Effector CD4-positive, alpha-beta T cell (primary cell): ENCODE results near the gene REPS2.
A peak's percentile ranks its signal among the peaks of the same experiment; 100 is the strongest.

Experiments used
- DNase-seq: peaks from one replicate; pipeline ENCODE4 v3.0.0-alpha.2; 2020

REPS2 gene

DNA sequence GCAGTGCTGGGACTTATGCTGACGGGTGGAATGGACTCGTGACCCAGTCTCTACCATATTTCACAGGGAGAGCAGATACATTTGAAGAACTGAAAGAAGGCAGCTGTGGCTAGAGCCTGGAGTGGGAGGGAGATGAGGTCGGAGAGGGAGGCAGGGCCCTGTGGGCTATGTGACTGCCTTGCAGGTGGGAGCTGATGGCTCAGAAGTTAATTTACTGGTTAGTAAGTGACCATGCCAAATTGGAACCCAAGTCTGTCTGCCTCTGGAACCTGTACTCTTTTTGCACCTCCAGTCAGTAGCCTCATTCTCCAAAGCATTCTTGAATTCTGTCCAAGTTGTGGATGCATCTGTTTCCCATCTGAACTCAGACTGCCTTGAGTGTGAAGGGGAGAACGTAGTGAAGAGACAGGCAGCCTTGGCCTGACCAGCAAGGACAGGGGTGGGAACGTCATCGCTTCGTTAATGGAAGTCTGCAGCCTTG is 92.3 kb downstream of the REPS2 start:
- DNase-seq: no peak

DNA sequence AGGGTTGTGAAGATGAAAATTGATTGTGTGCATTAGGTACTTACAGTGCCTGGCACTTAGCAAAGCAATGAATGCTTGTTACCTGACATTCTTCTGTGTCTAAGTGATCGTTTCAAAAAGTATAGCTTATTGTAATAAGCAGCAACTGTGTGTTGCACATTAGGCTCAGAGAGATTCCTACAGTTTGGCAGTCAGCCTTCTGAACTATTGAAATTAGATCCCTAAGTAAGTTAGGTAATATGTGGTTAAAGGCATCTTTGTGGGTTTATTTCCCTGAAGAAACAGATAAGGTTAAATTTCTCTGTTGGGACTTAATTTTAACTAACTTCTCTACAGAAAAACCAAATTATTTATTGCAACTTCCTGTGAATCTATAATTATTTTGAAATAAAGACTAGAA is 93.4 kb downstream of the REPS2 start:
- DNase-seq: no peak

DNA sequence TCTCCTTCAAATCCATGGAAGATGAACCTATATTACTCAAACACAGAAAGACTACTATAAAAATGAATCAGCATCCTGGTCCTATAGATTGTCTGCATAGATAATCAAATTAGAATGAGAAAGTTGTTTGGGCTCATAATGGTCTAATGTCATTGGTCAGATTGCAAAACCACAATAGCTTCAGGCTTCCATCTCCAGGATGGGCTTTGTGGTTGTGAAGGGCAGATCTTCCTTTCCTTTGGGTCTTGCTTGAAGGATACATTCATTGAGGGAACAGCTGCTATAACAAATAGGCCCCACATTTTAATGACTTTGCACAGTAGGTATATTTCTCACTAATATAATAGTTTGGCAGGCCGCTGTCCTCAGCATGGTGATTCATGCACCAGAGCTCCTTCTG is 94.3 kb downstream of the REPS2 start:
- no peak for DNase-seq

DNA sequence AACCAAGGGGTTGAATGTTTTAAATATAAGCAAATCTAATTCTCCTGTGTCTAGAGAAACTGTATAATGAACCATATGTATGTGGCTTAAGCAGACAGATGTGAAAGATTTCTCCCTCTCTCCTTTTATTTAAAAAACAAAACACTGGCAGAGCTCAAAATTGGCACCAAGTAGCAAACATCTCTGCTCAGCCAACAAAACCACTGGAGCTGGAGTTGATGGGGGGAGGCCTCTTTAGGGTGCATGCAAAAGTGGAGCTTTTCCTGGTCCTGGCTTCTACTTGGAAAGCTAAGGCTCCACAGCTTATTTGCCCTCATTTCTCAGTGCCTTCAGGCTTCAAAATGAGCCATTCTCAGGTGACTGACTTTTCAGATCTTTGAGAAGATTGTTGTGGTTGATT is 95.6 kb downstream of the REPS2 start:
- DNase-seq: no peak

- peak; percentile 13 for DNase-seq
These were observed 100.1 kb downstream of the REPS2 start for GRCh38 chrX:17046478-17047097.

DNA sequence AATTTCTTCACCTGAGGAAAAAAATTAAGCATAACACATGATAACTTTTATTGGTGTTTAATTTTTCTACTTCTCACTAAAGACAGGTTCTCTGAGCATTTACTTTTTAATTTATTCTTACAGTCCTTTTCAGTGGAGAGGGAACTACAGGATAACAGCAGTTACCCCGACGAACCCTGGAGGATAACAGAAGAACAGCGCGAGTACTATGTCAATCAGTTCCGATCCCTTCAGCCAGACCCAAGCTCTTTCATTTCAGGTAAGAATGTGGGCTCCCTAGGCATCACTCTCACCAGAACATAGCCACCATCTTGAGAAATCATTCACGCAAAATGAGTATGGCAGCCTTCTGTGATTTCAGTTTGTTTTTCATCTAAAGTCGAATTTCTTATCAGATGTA is 100.8 kb downstream of the REPS2 start:
- no peak for DNase-seq

- DNase-seq: no peak
These were observed 105.8 kb downstream of the REPS2 start for GRCh38 chrX:17052210-17052609.

DNA sequence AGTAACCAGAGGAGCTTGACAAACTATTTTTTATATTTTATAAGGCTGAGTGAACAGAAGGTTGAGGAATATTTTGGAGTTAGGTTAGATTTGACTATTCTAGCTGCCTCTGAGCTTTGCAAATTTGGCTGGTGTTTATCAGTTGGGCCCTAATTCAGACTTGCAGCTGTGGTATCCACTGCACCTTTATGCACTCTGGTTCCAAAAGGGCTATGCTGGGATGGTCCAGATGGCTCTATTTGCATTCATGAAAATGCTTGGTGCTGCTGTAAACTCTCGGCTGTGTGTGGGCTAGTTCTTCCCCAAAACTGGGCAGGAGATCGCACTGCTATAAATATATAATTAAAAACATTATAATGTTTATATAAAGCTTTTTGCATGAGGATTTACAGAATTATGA is 106.3 kb downstream of the REPS2 start:
- DNase-seq: no peak

DNA sequence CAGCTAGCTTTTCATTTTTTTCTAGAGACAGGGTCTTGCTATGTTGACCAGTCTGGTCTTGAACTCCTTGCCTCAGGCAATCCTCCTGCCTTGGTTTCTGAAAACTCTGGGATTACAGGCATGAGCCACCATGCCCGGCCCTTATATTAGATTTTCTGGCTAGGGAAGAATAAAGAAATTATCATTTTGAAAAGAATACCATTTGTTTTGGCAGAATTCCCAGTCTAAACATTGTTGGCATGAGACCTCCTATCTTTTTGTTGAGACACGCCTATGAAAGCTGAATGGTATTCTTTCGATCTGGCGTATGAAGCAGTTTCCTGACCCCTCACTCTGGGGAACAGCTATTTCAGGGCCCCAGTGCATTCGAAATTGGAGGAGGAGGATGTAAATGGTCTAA is 107.0 kb downstream of the REPS2 start:
- no peak for DNase-seq

GRCh38 chrX:17056868-17057608 is 110.6 kb downstream of the REPS2 start:
- DNase-seq: no peak

GRCh38 chrX:17062065-17062464 is 115.6 kb downstream of the REPS2 start:
- DNase-seq: no peak

DNA sequence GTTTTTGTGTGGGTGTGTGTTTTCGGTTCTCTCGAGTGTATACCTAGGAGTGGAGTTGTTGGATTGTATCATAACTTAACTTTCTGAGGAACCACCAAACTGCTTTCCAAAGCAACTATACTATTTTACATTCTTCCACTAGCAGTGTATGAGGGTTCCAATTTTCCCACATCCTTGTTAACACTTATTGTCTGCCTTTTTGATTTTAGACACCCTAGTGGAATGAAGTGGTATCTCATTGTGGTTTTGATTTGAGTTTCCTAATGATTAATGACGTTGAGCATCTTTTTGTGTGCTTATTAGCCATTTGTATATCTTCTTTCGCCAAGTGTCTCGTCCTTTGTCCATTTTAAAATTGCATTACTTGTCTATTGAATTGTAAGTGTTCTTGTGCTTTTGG is 118.6 kb downstream of the REPS2 start:
- no peak for DNase-seq

DNA sequence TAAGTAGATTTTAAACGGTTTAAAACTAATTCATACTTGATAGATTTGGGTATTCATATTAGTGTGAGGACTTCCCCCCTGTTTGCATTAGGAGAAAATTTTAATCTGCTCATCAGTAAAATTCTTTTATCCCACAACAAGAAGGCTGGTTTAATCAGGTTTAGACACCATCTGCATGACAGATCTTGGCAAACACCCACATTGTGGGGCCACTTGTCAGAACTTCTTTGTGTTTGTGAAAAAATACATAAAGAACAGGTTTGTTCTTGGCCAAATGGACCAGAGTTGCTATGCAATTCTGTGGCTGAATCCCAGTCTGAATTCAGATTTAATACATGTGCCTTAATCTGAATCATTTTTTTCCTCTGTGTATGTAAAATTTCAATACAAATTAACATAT is 121.1 kb downstream of the REPS2 start:
- no peak for DNase-seq

- no peak for DNase-seq
These were observed 125.8 kb downstream of the REPS2 start for GRCh38 chrX:17072301-17072700.

DNA sequence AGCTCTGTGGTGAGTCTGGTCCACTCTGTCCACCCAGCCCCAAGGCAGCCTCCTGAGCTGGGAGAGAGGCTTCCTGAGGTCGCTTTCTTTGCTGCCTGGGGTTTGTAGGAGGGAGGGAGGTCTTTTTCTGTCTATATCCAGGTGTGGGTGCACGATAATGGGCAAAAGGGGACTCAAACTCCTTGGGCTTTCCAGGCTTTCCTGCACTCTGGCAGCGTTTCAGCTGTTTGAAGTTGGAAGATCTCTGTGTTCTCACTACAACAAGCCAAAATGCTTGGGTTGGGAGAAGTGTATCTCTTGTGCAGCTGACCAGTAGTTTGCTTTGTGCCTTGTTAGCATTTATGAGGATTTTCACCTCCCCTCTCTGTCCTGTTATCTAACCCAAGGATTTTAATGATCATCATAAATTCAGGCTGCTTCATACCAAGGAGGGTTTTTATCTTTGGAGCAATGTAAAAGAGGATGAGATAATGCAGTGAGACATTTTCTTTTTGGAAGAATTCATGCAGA is 126.3 kb downstream of the REPS2 start:
- DNase-seq: no peak

DNA sequence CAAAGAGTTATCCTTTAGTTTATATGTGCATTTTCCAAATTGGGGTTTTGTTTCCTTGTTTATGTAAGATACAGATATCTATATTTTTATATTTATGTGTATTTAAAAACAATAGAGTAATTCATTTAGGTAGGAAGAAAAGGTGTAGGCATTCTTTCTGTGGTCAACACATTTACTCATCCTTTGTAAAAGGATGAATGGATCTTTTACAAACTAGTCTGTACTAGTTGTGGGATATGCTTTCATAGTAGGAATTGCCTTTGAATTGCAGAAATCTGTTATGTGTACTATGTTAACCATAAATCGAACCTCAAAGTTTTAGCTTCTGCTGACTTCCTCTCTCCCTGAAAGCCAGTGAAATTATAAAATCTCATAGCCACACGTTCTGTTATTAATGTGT is 128.5 kb downstream of the REPS2 start:
- no peak for DNase-seq

DNA sequence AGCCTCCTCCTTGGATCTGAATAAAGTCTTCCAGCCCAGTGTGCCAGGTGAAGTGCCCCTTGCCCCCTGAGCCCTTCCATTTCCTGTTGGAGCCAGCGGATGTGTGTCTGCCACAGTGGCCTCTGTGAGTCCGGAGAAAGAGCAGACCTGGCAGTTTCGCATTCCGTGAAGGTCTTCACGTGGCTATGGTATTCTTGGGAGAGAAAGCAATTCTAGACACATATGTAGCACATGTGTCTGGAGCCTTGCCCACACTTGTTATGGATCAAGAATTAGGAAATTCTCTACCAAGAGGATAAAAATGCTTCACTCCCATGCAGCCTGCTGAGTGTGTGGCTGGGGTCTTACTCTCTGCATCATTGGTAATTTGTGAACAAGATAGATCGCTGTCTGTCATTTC is 130.9 kb downstream of the REPS2 start:
- no peak for DNase-seq

- DNase-seq: no peak
These were observed 131.7 kb downstream of the REPS2 start for GRCh38 chrX:17078031-17078720.

DNA sequence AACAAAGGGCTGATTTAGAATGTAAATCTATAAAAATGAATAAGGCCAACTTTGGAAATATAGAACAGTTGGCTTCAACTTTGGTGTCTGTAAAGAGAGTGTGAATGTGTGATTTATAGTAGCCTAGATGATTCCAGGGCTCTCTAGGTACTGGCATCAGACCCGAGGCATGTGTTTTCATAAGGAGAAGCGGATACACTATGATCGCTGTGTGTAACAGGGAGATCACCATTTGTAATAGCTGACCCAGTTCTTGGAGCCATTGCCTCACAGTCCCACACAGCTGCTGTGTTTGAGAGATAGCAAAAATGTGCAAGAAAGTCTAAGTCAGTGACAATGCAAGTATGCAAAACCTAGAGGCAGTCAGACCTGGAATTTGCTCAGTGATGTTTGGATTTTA is 135.1 kb downstream of the REPS2 start:
- DNase-seq: no peak

DNA sequence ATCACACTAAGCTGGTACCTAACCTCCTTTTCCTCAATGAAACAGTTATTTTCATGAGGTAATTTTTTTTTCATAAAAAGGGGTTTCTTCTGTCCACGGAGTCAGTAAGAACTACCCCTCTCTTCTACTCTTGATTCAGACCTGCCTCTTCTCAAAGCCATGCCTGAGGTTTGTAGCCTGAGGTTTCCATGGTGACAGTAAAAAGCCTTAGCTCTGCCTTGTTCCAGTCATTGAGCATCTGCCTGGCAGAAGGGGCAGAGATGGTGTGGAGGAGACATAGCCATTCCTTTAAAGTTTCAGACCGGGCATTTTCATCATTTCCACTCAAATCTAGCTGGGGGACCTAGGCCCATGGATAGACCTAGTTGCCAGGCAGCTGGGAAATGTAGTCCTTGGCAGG is 135.5 kb downstream of the REPS2 start:
- DNase-seq: no peak

GRCh38 chrX:17082831-17083230 is 136.4 kb downstream of the REPS2 start:
- no peak for DNase-seq

DNA sequence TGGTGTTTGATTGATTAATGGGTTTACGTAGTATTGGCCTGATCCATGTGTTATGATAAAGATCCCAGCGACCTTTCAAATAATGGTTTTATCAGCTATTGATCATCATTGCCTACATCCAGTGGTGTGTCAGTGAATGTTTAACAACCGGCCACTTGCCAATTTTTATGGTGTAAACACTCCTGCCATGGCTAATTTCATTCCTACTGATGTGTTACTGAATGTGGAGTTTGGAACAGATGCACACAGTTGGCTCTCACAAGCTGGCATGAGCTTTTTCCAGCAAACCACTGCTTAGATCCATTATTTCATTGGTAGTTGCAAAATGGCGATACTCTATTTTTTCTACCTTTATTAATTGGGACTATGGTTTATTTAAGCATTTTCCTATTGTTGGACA is 139.9 kb downstream of the REPS2 start:
- no peak for DNase-seq

DNA sequence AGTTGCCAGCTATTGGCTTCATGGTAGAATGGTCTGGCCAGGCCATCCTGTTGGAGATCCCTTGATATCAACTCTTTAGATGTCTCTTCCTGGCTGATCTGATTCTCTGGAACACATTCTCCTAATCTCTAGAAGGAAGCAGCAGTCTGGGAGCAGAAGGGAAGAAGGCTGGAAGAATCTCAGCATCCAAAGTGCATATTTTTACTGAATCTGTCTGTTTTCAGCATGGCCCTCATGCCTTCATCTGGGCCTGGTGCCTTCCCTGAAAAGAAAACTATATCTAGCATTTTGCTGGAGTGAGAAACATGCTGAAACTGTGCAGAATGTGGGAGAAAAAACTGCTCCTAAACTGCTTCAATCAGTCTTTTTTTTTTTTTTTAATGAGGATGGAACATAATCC is 148.7 kb downstream of the REPS2 start:
- DNase-seq: no peak
